SK-N-SH (cell line): ENCODE data around the gene BCL11B. TPM values are rescaled to one million over a fixed set of nuclear protein-coding genes. Genes with fewer than 3 reads are reported as not detected.
"Not testable (repeated sequence)": the region's sequence is repeated elsewhere in the genome, so short reads cannot be mapped to it uniquely, and the experiment has no call there.

Source experiments
- CTCF ChIA-PET: fragments of 300-600, 350-600 bp; formaldehyde crosslinking; extraction: SDS; loops from one replicate; lab custom pipeline; 2021; lab: Yijun Ruan, JAX
- POLR2A ChIA-PET: fragments of 350-600 bp; sonication (Branson Sonifier 250); formaldehyde crosslinking; extraction: SDS; loops from one replicate; lab custom pipeline; 2020; ENCODE audit warnings: antibody characterized with exemption, inconsistent platforms; lab: Yijun Ruan, JAX
- DNase-seq: peaks from one replicate; pipeline ENCODE4 v3.0.0; 2012
- H2AFZ ChIP-seq: fragments of 200-600 bp; sonication (generic); 2 replicates; pipeline ENCODE4 v1.8.1; 2016; ENCODE audit warnings: antibody characterized with exemption, mild to moderate bottlenecking, low read depth
- H3F3A ChIP-seq: fragments of 200-600 bp; sonication (generic); replicated peaks from 2 replicates; pipeline ENCODE3; 2016; ENCODE audit warnings: antibody characterized with exemption, mild to moderate bottlenecking; ENCODE audit not compliant: insufficient read depth
- H3K27ac ChIP-seq, 2 experiments: fragments of 200-500 bp in 1 of 2; fragments of 200-600 bp in 1 of 2; sonication (Bioruptor generic) in 1 of 2; sonication (generic), shearing (Covaris generic) in 1 of 2; 2 replicates each; pipeline versions ENCODE4 v1.5.1 to v1.6.1; 2014 to 2016; ENCODE audit warnings: low read depth in 2 of 2, inconsistent platforms in 1 of 2, low read length in 1 of 2, mild to moderate bottlenecking in 1 of 2, mixed read lengths in 1 of 2
- H3K27me3 ChIP-seq: fragments of 200-600 bp; sonication (generic), shearing (Covaris generic); 2 replicates; pipeline ENCODE4 v1.6.1; 2016; ENCODE audit warnings: mixed run types; ENCODE audit not compliant: insufficient read depth
- H3K36me3 ChIP-seq, 2 experiments: fragments of 200-500 bp in 1 of 2; fragments of 200-600 bp in 1 of 2; sonication (Bioruptor generic) in 1 of 2; sonication (generic) in 1 of 2; replicated peaks in 1 of 2; 2 replicates each; pipeline versions ENCODE3 to v1.5.1; 2014 to 2016; ENCODE audit warnings: low read length in 1 of 2, mild to moderate bottlenecking in 1 of 2; ENCODE audit not compliant: insufficient read depth in 2 of 2, control insufficient read depth in 1 of 2
- H3K4me1 ChIP-seq, 2 experiments: fragments of 200-500 bp in 1 of 2; fragments of 200-600 bp in 1 of 2; sonication (Bioruptor generic) in 1 of 2; sonication (generic), shearing (Covaris generic) in 1 of 2; 2 replicates each; pipeline versions ENCODE4 v1.5.1 to v1.6.1; 2014 to 2016; ENCODE audit warnings: low read depth in 1 of 2, low read length in 1 of 2, mixed run types in 1 of 2; ENCODE audit not compliant: insufficient read depth in 2 of 2, control insufficient read depth in 1 of 2
- H3K4me2 ChIP-seq: fragments of 200-600 bp; sonication (generic), shearing (Covaris generic); 2 replicates; pipeline ENCODE4 v1.6.1; 2017; ENCODE audit warnings: mixed run types
- H3K4me3 ChIP-seq, 2 experiments: fragments of 200-500 bp in 1 of 2; fragments of 200-600 bp in 1 of 2; sonication (Bioruptor generic) in 1 of 2; sonication (generic), shearing (Covaris generic) in 1 of 2; 2 replicates each; pipeline versions ENCODE4 v1.5.1 to v1.8.1; 2014 to 2016; ENCODE audit warnings: low read depth in 2 of 2, inconsistent platforms in 1 of 2, low read length in 1 of 2, mild to moderate bottlenecking in 1 of 2, mixed read lengths in 1 of 2, moderate library complexity in 1 of 2
- H3K79me2 ChIP-seq: fragments of 200-600 bp; sonication (generic); 2 replicates; pipeline ENCODE4 v1.8.1; 2017; ENCODE audit warnings: mild to moderate bottlenecking; ENCODE audit not compliant: insufficient read depth
- H3K9ac ChIP-seq: fragments of 200-600 bp; sonication (generic); 2 replicates; pipeline ENCODE4 v1.6.1; 2017; ENCODE audit warnings: mixed run types
- H3K9me2 ChIP-seq: fragments of 200-600 bp; sonication (generic); 2 replicates; pipeline ENCODE4 v1.6.1; 2017; ENCODE audit warnings: mixed run types
- H3K9me3 ChIP-seq: fragments of 200-600 bp; sonication (generic); 2 replicates; pipeline ENCODE4 v1.6.1; 2017; ENCODE audit warnings: mixed run types, mild to moderate bottlenecking, moderate library complexity
- H4K20me1 ChIP-seq: fragments of 200-600 bp; sonication (generic); 2 replicates; pipeline ENCODE4 v1.6.1; 2017; ENCODE audit warnings: mild to moderate bottlenecking, mixed run types; ENCODE audit not compliant: insufficient read depth
- CTCF ChIP-seq: fragments of 200-600 bp; sonication (generic); IDR thresholded peaks from 2 replicates; pipeline ENCODE4 v1.6.1; 2017; ENCODE audit warnings: antibody characterized with exemption, mild to moderate bottlenecking, moderate library complexity
- ELF1 ChIP-seq: IDR thresholded peaks from 2 replicates; pipeline ENCODE4 v1.4.0; 2012
- EP300 ChIP-seq, 2 experiments: IDR thresholded peaks; 2 replicates each; pipeline versions ENCODE4 v1.4.0 to v1.6.1; 2012; ENCODE audit warnings: borderline replicate concordance in 1 of 2, low read depth in 1 of 2, low read length in 1 of 2
- FOXM1 ChIP-seq: IDR thresholded peaks from 2 replicates; pipeline ENCODE4 v1.4.0; 2012; ENCODE audit warnings: low read depth, mild to moderate bottlenecking
- JUND ChIP-seq: IDR thresholded peaks from 2 replicates; pipeline ENCODE4 v1.4.0; 2012
- MAX ChIP-seq: IDR thresholded peaks from 2 replicates; pipeline ENCODE4 v1.4.0; 2012; ENCODE audit warnings: low read depth
- PBX3 ChIP-seq: IDR thresholded peaks from 2 replicates; pipeline ENCODE4; 2012
- RCOR1 ChIP-seq: fragments of 150-350 bp; IDR thresholded peaks from 2 replicates; pipeline ENCODE4 v1.6.1; 2017; ENCODE audit warnings: antibody characterized with exemption, low read length
- REST ChIP-seq: IDR thresholded peaks from 2 replicates; pipeline ENCODE4 v1.6.1; 2012; ENCODE audit warnings: mild to moderate bottlenecking, low read depth, low read length, moderate library complexity
- RFX5 ChIP-seq: IDR thresholded peaks from 2 replicates; pipeline ENCODE4 v1.6.1; 2012; ENCODE audit warnings: mild to moderate bottlenecking, improper control_type of control experiment, low read length
- RXRA ChIP-seq: IDR thresholded peaks from 2 replicates; pipeline ENCODE4 v1.4.0; 2012; ENCODE audit warnings: low read depth, mild to moderate bottlenecking, borderline replicate concordance
- TCF12 ChIP-seq: IDR thresholded peaks from 2 replicates; pipeline ENCODE4 v1.4.0; 2012
- USF2 ChIP-seq: fragments of 150-350 bp; IDR thresholded peaks from 2 replicates; pipeline ENCODE4 v1.6.1; 2017; ENCODE audit warnings: antibody characterized with exemption, low read length, low read depth, borderline replicate concordance
- WGBS: methylation state at CpG from one replicate; pipeline ENCODE4 v1.1.6; 2017; ENCODE audit warnings: low lambda C conversion rate; 5-methylcytosine and 5-hydroxymethylcytosine counted together
- polyA plus RNA-seq, 3 experiments: library from polyadenylated mRNA; depleted of rRNA; stranded (reverse); fragments of >200 nt; gene quantifications; 2 replicates each; pipeline ENCODE4 v1.2.3, GENCODE V29; 2012

BCL11B gene
- polyA plus RNA-seq, 1 of the 3 experiments (the other 2 are of a cell fraction), result not detected

GRCh38 chr14:99186956-99187690, 84.9 kb downstream of the BCL11B start:
- TF ChIP-seq REST (no peak), JUND (no peak), RXRA (no peak), ELF1 (no peak)
- H3K9me2 ChIP-seq, result no peaks in the 10 kb centered on the region
- H3K4me1 ChIP-seq, result peaks cover 0 to 7% of the 10 kb centered on the region in 2 experiments; a peak in 1 of 4 replicates
- no peak overlapping the region for H3K9ac ChIP-seq
- CTCF ChIA-PET, result no interaction called here
- DNase-seq, result no peak
- no peak overlapping the region for H3K4me3 ChIP-seq
- H3K27me3 ChIP-seq, result peaks cover 96% of the 10 kb centered on the region
- no peaks in the 10 kb centered on the region for H4K20me1 ChIP-seq
- H3K4me2 ChIP-seq, result no peak overlapping the region
- no peak overlapping the region for H3K27ac ChIP-seq
- no peaks in the 10 kb centered on the region for H3K9me3 ChIP-seq
- WGBS, result 26% methylated on average over 15 of the region's 16 CpGs
- H3K79me2 ChIP-seq, result no peaks in the 10 kb centered on the region
- H3F3A ChIP-seq, result no peaks in the 10 kb centered on the region
- POLR2A ChIA-PET, result no interaction called here
- no peak overlapping the region for H2AFZ ChIP-seq
- no peaks in the 10 kb centered on the region for H3K36me3 ChIP-seq

- DNase-seq, H3K27ac ChIP-seq, H3K4me3 ChIP-seq, H3F3A ChIP-seq, H3K79me2 ChIP-seq, H3K9me3 ChIP-seq, H3K4me2 ChIP-seq, H3K9me2 ChIP-seq, POLR2A ChIA-PET, H3K36me3 ChIP-seq, CTCF ChIA-PET, H4K20me1 ChIP-seq, H2AFZ ChIP-seq, H3K9ac ChIP-seq, H3K4me1 ChIP-seq: not testable (repeated sequence)
- 11% methylated on average over 8 of the region's 8 CpGs for WGBS
- H3K27me3 ChIP-seq, result peaks cover 96% of the 10 kb centered on the region
Observed at GRCh38 chr14:99186336-99186735, 85.7 kb downstream of the BCL11B start.

GRCh38 chr14:99185436-99186068, 86.4 kb downstream of the BCL11B start:
- H3K36me3 ChIP-seq, result no peaks in the 10 kb centered on the region
- TF ChIP-seq TCF12, result no peak
- TF ChIP-seq CTCF, result no peak
- TF ChIP-seq FOXM1, result no peak
- no peak for TF ChIP-seq USF2
- no peak for TF ChIP-seq RFX5
- no peak for TF ChIP-seq PBX3
- TF ChIP-seq EP300 (IDR thresholded peaks at IDR 0.05; ENCODE audit: borderline replicate concordance in 1 of 2, low read depth in 1 of 2, low read length in 1 of 2), result no peak
- no peak for TF ChIP-seq MAX
- TF ChIP-seq RCOR1, result no peak

More at GRCh38 chr14:99185436-99186068, 86.4 kb downstream of the BCL11B start:
- no peaks in the 10 kb centered on the region for H4K20me1 ChIP-seq
- no peak overlapping the region for H3K9ac ChIP-seq
- no peaks in the 10 kb centered on the region for H3K79me2 ChIP-seq
- no peaks in the 10 kb centered on the region for H3K9me3 ChIP-seq
- H3K27ac ChIP-seq, result no peak overlapping the region
- 19% methylated on average over 16 of the region's 16 CpGs for WGBS
- H3K4me2 ChIP-seq, result no peak overlapping the region
- ChIA-PET POLR2A (no interaction called here), CTCF (no interaction called here)
- no peaks in the 10 kb centered on the region for H3F3A ChIP-seq
- peaks cover 94% of the 10 kb centered on the region for H3K27me3 ChIP-seq
- no peak overlapping the region for H3K4me3 ChIP-seq
- H3K4me1 ChIP-seq, result no peaks in the 10 kb centered on the region; a peak in 1 of 4 replicates
- no peaks in the 10 kb centered on the region for H3K9me2 ChIP-seq
- H2AFZ ChIP-seq, result no peak overlapping the region
- no peak for DNase-seq
